GM06990 (cell line): ENCODE data around the gene MMP3.

ENCODE experiments used
- DNase-seq: peaks from one replicate; pipeline ENCODE4 v3.0.0-alpha.2; 2011; ENCODE audit not compliant: insufficient read length; ENCODE audit errors: extremely low read depth
- H3K27me3 ChIP-seq: replicated peaks from 2 replicates; pipeline ENCODE4 v1.6.0; 2011; ENCODE audit warnings: low read length; ENCODE audit not compliant: control insufficient read depth, insufficient read depth
- H3K36me3 ChIP-seq: 2 replicates; pipeline ENCODE4 v1.5.1; 2011; ENCODE audit warnings: low read length; ENCODE audit not compliant: control insufficient read depth, insufficient read depth
- H3K4me3 ChIP-seq: replicated peaks from 2 replicates; pipeline ENCODE4 v1.5.1; 2011; ENCODE audit warnings: low read depth, mild to moderate bottlenecking, control low read depth, low read length
- TF ChIP-seq, protein P1 (sequence below): IDR thresholded peaks from 2 replicates; pipeline ENCODE4 v1.5.1; 2011; ENCODE audit warnings: low read length, control low read depth, mild to moderate bottlenecking, inconsistent platforms; ENCODE audit not compliant: insufficient read depth, poor library complexity, severe bottlenecking

MMP3 gene

DNA sequence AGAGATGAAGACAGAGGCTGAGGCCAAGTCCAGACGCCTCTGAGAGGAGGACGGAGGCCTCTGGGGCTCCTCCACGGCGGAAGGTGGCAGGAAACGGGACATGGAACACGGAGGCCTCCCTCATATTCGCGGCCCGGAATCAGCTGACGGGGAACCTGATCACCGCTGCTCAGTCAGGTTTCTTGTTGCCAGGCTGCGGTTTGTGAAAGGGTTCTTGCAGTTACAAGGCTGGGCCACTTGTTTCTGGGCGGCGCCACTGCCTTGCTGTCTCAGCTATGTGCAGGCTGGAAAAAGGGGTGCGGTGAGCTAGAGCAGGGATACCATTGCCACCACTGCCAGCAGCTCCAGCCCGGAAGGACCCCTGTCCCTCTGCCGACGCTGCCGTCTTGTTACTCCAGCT is 35.5 kb downstream of the MMP3 start:
- TF ChIP-seq, protein P1, sequence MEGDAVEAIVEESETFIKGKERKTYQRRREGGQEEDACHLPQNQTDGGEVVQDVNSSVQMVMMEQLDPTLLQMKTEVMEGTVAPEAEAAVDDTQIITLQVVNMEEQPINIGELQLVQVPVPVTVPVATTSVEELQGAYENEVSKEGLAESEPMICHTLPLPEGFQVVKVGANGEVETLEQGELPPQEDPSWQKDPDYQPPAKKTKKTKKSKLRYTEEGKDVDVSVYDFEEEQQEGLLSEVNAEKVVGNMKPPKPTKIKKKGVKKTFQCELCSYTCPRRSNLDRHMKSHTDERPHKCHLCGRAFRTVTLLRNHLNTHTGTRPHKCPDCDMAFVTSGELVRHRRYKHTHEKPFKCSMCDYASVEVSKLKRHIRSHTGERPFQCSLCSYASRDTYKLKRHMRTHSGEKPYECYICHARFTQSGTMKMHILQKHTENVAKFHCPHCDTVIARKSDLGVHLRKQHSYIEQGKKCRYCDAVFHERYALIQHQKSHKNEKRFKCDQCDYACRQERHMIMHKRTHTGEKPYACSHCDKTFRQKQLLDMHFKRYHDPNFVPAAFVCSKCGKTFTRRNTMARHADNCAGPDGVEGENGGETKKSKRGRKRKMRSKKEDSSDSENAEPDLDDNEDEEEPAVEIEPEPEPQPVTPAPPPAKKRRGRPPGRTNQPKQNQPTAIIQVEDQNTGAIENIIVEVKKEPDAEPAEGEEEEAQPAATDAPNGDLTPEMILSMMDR, result peak; percentile 16
- Histone ChIP-seq H3K27me3 (no peaks in the 10 kb centered on the region), H3K36me3 (no peaks in the 10 kb centered on the region), H3K4me3 (no peak overlapping the region)
- DNase-seq, result no peak

DNA sequence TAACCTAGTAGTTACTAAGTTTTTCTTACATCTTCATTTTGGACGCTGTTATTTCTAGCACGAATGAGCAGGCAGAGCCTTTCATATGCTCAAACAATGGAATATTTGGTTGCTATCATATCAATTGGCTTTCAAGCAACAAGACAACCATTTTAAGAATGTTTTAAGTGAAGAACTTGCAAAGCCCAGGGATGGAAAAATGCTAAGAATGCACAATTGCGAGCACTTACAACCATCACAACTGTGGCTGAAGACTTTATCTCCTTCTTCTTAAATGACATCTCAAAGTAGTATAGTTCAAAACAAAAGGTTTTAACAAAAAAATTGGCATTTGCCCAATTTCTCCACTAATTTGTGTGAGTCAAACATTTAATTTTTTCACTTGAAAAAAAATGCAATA is 37.1 kb downstream of the MMP3 start:
- Histone ChIP-seq H3K4me3 (no peak overlapping the region), H3K27me3 (no peaks in the 10 kb centered on the region), H3K36me3 (no peaks in the 10 kb centered on the region)
- DNase-seq, result no peak
- TF ChIP-seq, protein P1, result no peak

DNA sequence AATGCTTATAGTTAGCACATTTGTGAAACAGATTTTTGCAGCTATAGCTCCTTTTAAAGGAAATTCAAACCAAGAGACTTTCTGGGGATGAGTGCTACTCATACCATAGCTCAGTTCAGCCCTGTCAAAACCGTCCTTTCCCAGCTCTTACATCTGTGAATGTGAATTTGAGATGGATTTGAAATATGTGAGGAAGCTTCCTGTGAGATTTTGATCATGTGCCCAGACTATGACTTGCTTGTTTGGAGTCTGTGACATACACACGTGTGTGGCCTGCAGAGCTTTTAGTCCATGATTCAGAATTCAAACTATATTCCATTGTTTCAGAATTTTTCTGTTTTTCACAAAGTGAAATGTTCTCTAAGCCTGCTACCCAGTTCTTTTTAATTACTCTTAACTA is 41.1 kb downstream of the MMP3 start:
- no peak for DNase-seq
- Histone ChIP-seq H3K27me3 (no peaks in the 10 kb centered on the region; the same call in 1 of the 2 replicates), H3K36me3 (no peaks in the 10 kb centered on the region), H3K4me3 (no peak overlapping the region)
- TF ChIP-seq, protein P1, result no peak

DNA sequence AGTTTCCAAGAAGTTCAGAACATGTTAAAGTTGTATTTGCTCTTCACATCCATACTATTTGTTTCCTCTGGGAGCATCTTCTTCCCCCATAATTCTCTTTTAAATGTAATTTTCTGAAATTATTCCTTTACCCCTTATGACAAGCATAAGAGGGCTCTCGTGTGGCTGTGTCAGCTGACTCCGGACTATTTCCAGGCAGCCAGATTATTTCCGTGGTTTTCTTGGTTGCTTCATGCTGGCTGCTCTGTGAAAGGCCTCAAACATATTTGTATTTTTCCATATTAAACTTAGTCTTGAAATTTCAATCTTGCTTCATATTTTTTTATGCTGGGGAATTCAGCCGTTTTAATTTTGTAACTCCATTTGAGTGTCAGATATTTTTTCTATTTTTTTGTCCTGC is 42.6 kb downstream of the MMP3 start:
- Histone ChIP-seq H3K36me3 (no peaks in the 10 kb centered on the region), H3K4me3 (no peak overlapping the region), H3K27me3 (peaks cover 1% of the 10 kb centered on the region; the same call in 1 of the 2 replicates)
- DNase-seq, result no peak
- TF ChIP-seq, protein P1, result no peak

DNA sequence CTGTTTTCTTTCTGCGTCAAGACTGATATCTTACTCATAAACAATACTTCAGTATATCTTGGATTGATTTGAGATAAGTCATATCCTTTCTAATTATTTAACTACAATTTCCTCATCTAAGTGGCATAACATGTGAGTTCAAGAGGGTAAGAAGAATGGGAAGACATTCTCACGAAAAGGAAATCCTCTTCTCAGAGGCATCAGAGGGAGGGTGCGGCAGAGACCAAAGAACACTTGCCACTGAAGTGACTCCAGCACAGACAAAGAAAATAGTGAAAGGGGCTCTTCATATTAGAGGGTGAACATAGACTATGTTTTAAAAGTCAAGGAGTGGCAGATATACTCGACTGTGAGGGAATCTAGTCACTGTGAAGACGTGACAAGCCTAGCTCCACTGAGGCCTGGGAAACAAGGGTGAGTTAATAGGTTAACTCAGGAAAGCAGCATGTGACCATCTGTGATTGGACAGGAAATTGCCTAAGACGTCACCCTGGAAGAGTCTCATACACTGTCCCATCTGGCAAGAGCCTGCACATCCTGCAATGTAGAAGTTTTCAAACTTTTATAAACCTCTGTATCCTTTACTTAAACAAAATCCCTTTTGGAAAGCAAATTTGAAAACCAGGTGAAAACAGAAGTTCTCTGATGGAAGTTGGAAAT is 43.6 kb downstream of the MMP3 start:
- TF ChIP-seq, protein P1, result no peak
- no peak overlapping the region for H3K4me3 ChIP-seq
- no peak for DNase-seq
- H3K36me3 ChIP-seq, result no peaks in the 10 kb centered on the region
- H3K27me3 ChIP-seq, result peaks cover 1% of the 10 kb centered on the region; the same call in 1 of the 2 replicates
